RWPE2 (cell line): Measurements from ENCODE around the gene ZP1.
A peak's percentile ranks its signal among the peaks of the same experiment; 100 is the strongest.

Experiments used
- ATAC-seq: fragments of 200-7000 bp; cut with Tn5 transposase; 3 replicates; pipeline ENCODE4 v1.9.1; 2021; ENCODE audit warnings: low read depth
- DNase-seq: peaks from one replicate; pipeline ENCODE4 v3.0.0-alpha.2; 2020; ENCODE audit warnings: low spot score
- H3K27ac ChIP-seq: fragments of 450-650 bp; 2 replicates; pipeline ENCODE4 v1.5.1; 2017; ENCODE audit warnings: mild to moderate bottlenecking; ENCODE audit not compliant: poor library complexity, severe bottlenecking
- H3K27me3 ChIP-seq: fragments of 250-450 bp; sonication (Bioruptor Pico); 2 replicates; pipeline ENCODE4 v1.5.1; 2021; ENCODE audit warnings: mild to moderate bottlenecking, moderate library complexity; ENCODE audit not compliant: insufficient read depth, poor library complexity, severe bottlenecking
- H3K36me3 ChIP-seq: fragments of 250-450 bp; sonication (Bioruptor Pico); 2 replicates; pipeline ENCODE4 v1.5.1; 2020; ENCODE audit warnings: low read depth, mild to moderate bottlenecking, moderate library complexity
- H3K4me1 ChIP-seq: fragments of 250-450 bp; sonication (Bioruptor Pico); 2 replicates; pipeline ENCODE4 v1.5.1; 2021; ENCODE audit warnings: mild to moderate bottlenecking, moderate library complexity; ENCODE audit not compliant: insufficient read depth, poor library complexity, severe bottlenecking
- H3K4me3 ChIP-seq: fragments of 250-450 bp; sonication (Bioruptor Pico); 2 replicates; pipeline ENCODE4 v1.5.1; 2021; ENCODE audit warnings: mild to moderate bottlenecking, moderate library complexity; ENCODE audit not compliant: severe bottlenecking
- H3K9me3 ChIP-seq: fragments of 250-450 bp; sonication (Bioruptor Pico); 2 replicates; pipeline ENCODE4 v1.5.1; 2021; ENCODE audit warnings: mild to moderate bottlenecking, moderate library complexity; ENCODE audit not compliant: severe bottlenecking
- CTCF ChIP-seq: fragments of 450-650 bp; IDR thresholded peaks from one replicate; pipeline ENCODE4 v1.5.1; 2017; ENCODE audit warnings: mild to moderate bottlenecking, moderate library complexity; ENCODE audit not compliant: poor library complexity, severe bottlenecking

ZP1 gene

GRCh38 chr11:60891103-60891741 lies 23.9 kb downstream of the ZP1 start:
- no peak overlapping the region for H3K4me3 ChIP-seq
- DNase-seq: no peak
- TF ChIP-seq CTCF: no peak
- H3K9me3 ChIP-seq: no peaks in the 10 kb centered on the region
- no peak overlapping the region for H3K27ac ChIP-seq
- no peak for ATAC-seq
- H3K36me3 ChIP-seq: peaks cover 49% of the 10 kb centered on the region
- no peaks in the 10 kb centered on the region for H3K27me3 ChIP-seq
- no peaks in the 10 kb centered on the region for H3K4me1 ChIP-seq

GRCh38 chr11:60895687-60896086 lies 28.3 kb downstream of the ZP1 start:
- no peak for TF ChIP-seq CTCF
- no peak overlapping the region for H3K4me3 ChIP-seq
- no peaks in the 10 kb centered on the region for H3K4me1 ChIP-seq
- ATAC-seq: no peak
- no peaks in the 10 kb centered on the region for H3K9me3 ChIP-seq
- H3K27ac ChIP-seq: no peak overlapping the region
- H3K27me3 ChIP-seq: no peaks in the 10 kb centered on the region
- H3K36me3 ChIP-seq: peaks cover 86% of the 10 kb centered on the region
- no peak for DNase-seq

- Histone ChIP-seq H3K36me3 (peaks cover 90% of the 10 kb centered on the region), H3K4me3 (no peak overlapping the region), H3K27ac (no peak overlapping the region), H3K27me3 (no peaks in the 10 kb centered on the region), H3K9me3 (no peaks in the 10 kb centered on the region), H3K4me1 (no peaks in the 10 kb centered on the region)
- ATAC-seq: no peak
- no peak for DNase-seq
- no peak for TF ChIP-seq CTCF
Measured at GRCh38 chr11:60897496-60897895, 30.2 kb downstream of the ZP1 start.

GRCh38 chr11:60899046-60899936 lies 31.9 kb downstream of the ZP1 start:
- DNase-seq: no peak
- no peak overlapping the region for H3K4me3 ChIP-seq
- no peaks in the 10 kb centered on the region for H3K4me1 ChIP-seq
- peaks cover 97% of the 10 kb centered on the region for H3K36me3 ChIP-seq
- no peak overlapping the region for H3K27ac ChIP-seq
- TF ChIP-seq CTCF: peak; percentile 92
- ATAC-seq: peak; percentile 75
- H3K27me3 ChIP-seq: no peaks in the 10 kb centered on the region
- no peaks in the 10 kb centered on the region for H3K9me3 ChIP-seq

- Histone ChIP-seq H3K27me3 (no peaks in the 10 kb centered on the region), H3K36me3 (peaks cover 97% of the 10 kb centered on the region), H3K4me1 (peaks cover 5% of the 10 kb centered on the region), H3K4me3 (no peak overlapping the region), H3K27ac (no peak overlapping the region), H3K9me3 (no peaks in the 10 kb centered on the region)
- TF ChIP-seq CTCF: no peak
- no peak for DNase-seq
- ATAC-seq: no peak
Measured at GRCh38 chr11:60899977-60900376, 32.6 kb downstream of the ZP1 start.
